Medulla oblongata (tissue), 1 donor: ENCODE data around the gene CAPN9.
"Not testable (repeated sequence)": the region's sequence is repeated elsewhere in the genome, so short reads cannot be mapped to it uniquely, and the experiment has no call there.

Experiments
- DNase-seq: peaks from one replicate; pipeline ENCODE4 v3.0.0-alpha.2; 2015; ENCODE audit errors: extremely low spot score

CAPN9 gene, protein sequence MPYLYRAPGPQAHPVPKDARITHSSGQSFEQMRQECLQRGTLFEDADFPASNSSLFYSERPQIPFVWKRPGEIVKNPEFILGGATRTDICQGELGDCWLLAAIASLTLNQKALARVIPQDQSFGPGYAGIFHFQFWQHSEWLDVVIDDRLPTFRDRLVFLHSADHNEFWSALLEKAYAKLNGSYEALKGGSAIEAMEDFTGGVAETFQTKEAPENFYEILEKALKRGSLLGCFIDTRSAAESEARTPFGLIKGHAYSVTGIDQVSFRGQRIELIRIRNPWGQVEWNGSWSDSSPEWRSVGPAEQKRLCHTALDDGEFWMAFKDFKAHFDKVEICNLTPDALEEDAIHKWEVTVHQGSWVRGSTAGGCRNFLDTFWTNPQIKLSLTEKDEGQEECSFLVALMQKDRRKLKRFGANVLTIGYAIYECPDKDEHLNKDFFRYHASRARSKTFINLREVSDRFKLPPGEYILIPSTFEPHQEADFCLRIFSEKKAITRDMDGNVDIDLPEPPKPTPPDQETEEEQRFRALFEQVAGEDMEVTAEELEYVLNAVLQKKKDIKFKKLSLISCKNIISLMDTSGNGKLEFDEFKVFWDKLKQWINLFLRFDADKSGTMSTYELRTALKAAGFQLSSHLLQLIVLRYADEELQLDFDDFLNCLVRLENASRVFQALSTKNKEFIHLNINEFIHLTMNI

GRCh38 chr1:230747127-230747730, at the start of gene CAPN9:
CAPN9 (plus strand) TSS chr1:230747388; CDS start chr1:230747497, 109 bp downstream.
- DNase-seq = no peak

GRCh38 chr1:230698130-230698529, 49.1 kb upstream of the CAPN9 start:
- DNase-seq = no peak

- not testable (repeated sequence) for DNase-seq
Observed at GRCh38 chr1:230698964-230699363, 48.2 kb upstream of the CAPN9 start.

DNA sequence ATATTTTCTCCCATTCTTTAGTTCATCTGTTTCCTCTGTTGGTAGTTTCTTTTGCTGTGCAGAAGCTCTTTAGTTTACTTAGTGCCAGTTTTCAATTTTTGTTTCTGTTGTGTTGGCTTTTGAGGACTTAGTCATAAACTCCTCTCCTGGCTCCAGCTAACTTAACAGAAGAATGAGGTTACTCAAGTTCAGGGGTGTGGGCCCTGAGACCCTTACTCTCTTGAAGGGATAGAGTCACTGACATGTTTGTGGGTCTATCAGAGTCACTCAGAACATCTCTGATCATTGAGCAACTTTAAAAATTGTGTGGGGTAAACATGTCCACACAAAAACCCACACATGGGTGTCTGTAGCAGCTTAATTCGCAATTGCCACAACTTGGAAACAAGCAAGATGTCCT, 47.5 kb upstream of the CAPN9 start:
- DNase-seq = no peak

DNA sequence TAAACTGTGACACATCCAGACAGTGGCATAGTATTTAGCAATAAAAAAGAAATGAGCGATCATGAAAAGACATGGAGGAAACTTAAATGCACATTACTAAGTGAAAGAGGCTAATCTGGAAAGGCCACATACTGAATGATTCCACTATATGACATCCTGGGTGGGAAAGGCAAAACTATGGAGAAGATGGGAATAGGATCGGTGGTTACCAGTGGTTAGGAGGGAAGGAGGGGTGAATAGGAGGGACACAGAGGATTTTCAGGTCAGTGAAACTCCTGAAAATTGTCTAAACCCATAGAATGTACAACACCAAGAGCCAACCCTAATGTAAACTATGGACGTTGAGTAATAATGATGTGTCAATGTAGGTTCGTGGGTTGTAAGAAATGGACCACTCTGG, 47.1 kb upstream of the CAPN9 start:
- no peak for DNase-seq

DNA sequence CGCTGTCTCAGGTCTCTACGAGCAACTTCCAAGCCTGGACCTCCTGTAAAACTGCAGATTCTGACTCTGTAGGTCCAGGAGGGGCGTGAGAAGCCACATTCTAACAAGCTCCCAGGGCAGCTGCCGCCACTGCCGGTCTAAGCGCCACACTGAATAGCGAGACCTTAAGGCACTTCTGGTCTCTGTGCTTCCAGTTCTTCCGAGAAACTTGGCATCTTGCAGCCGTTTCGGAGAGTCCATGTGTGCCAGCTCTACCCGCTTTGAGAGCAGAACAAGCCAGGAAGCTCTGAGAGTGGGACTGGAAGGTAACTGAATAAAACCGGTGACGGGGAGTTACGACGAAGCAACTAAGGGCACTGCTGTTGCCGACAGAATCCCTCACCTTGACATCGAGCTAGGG, 45.8 kb upstream of the CAPN9 start:
- DNase-seq = peak; percentile 66

- no peak for DNase-seq
Observed at GRCh38 chr1:230701895-230702768, 45.1 kb upstream of the CAPN9 start.

- no peak for DNase-seq
Observed at GRCh38 chr1:230702934-230703678, 44.1 kb upstream of the CAPN9 start.

DNA sequence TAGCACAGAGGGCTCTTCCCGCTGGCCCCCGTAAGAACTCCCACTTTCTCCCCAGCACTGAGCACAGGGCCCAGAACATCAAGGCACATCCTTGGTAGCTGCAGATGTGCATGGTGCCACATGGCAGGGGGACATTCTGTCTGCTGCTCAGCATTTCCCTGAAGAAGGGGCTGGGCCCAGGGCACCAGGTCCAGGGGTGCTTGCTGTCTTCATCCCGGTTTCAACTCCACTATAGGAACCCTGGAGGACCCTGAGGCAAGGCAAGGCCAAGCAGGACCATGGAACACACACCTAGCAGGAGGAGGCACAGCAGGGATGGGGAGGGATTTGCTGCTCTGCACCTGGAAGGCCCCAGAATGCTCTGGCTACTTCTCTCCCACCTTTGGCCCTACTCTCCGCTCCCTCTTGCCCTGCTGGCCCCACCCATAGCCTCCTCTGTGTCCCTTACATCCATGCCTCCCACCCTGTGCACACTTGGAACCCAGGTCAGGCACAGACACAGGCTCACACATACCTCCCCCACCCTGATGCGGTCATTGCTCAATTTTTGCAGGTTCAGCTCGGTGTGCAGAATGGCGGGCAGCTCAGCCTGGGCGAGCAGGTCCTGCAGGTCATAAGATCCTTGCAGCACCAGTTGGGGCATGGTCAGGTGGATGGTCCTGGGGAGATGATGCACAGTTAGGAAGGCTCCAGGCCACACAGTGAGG, 43.4 kb upstream of the CAPN9 start:
- DNase-seq = no peak

DNA sequence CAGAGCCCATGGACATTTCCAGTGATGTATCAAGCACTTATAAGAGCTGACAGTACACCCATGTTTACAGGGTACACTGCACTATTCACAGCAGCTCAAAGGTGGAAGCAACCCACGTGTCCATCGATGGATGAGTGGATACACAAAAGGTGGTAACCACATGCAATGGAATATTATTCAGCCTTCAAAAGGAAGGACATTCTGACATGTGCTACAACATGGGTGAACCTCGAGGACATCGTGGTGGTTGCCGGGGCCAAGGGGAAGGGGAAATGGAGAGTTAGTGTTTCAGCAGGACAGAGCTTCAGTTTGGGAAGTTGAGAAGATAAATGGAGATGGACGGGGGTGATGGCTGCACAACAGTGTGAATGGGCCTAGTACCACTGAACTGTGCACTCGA, 42.4 kb upstream of the CAPN9 start:
- DNase-seq = no peak

DNA sequence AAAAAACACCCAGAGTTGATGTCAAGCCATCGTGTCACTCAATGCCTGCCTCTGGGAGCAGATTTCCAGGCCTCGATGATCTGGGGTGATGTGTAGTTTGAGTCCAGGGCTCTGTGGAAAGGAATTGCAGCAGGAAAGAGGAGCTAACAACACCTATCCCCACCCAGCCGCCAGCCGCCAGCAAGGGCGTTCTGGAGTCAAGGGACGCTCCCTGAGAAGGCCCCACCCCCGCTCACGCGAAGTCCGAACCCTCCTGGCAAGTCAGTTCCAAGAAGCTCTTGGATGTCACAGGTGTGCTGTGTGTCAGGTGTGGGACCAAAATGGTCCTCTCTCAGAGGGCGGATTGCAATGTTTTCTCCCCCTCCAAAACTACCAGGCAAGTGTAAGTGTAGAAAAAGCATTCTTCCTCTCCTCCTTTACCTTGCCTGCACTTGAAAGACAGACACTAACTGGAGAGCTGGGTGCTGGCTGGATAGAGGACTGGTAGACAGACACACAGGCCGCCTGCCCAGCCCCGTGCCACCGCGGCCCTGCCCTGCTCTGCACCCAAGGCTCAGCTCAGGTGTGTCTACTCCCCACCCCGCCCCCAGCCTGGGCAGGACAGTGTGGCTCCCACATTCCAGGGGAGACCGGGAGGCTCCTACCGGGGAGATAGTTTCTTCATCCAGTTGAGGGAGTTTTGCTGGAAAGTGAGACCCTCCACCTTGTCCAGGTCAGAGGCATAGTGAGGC, 41.7 kb upstream of the CAPN9 start:
- DNase-seq = no peak

DNA sequence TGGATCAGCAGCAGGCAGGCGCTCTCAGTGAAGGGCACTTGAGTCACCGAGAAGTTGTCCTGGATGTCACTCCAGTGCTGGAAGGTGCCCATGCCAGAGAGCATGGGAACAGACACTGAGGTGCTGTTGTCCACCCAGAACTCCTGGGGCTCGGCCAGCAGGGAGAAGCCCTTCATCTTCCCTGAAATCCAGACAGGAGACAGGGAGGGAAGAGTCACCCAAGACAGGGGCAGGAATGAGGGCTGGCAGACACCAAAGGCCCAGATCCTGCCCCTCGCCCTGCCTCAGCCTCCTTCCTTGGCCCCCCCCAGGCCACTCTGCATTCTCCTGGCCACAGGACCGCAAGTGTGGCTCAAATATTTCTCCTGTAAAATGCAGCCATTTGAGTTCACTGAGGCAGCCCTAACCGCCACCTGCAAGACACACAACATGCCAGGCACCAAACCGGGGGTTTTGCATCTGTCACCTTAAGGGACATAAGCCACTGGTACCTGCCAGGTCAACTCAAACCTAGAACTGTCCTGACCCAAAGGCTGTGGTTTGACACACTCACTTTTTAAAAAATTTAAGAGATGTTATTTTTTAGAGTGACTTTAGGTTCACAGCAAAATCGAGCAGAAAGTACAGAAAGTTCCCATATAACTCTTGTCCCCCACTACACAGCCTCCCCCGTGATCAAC, 41.0 kb upstream of the CAPN9 start:
- DNase-seq = no peak

DNA sequence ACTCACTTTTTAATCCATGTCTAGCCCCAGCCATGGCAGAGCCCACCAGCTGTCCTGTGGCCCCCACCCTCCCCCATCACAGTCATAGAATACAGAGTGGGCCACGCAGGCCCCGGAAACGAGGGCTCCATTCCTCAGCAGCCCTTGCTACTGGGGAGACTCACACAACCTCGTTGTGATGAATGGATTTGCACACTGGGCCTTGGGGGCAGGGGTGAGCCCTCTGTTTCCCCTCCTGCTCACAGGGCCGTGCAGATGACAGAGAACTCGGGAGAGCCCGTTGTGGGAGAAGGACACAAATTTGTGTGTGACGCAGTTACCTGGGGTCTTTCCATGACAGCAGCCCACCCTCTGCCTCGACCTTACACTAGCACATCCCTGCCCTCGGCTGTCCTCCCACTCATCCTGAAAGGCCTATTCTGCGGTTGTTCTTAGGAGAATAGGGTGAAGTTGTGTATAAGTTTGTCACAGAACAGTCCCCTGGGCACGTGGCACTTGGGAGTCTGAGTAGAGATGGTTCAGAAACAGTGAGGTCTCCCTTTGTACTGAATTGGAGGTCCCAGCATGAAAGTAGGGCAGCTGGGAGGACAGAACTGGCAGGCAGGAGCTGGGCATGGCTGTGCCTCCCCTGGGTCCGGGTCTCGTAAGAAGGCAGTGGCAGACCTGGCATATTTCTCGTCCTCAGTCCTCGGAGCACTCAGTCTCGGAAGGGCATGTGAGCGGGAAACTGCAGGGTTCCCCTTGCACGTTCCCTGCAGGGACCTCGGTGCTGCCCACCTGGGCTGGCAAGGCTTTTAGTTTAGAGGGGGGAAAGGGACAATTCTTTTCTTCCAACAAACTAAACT, 40.1 kb upstream of the CAPN9 start:
- no peak for DNase-seq

DNA sequence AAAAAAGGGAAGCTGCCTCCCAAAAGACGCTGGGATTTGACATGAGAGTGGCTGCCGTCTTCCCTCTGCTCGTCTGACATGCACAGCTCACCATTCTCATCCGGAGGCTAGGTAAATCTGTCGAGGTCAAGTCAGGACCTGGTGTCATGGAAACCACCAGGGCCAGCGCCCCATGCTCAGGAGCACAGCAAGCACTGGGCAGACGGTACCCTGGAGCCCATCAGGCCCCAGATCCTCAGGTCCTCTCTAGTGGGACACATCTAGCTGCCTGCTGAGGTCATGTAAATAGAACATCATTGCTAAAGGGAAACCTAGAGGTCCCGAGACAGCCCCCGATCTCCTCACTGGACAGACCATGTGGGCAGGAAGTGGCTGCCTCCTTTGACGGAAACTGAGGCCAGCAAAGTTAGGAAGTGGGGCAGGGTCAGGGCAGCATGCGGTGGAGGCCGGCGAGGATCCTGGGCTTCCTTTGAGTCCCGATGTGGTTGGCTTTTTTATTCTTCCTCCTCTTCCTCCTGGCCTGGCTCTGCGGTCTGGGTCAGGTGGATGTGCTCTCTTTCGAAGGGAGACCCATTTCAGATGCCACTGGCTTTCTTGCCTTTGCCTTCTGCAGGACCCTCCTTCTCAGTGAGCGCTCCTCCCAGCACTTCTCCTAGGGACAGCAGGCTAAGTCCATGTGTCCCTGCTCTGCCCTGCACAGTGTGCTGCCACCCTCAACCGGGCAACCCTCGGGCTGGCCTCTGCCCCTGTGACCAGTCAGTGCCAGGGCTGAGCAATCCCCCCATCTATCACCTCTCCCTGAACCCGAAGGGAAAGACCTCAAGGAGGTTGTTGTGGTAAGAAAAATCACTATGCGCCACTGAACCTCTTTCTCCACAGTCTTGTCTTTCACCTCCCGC, 39.2 kb upstream of the CAPN9 start:
- no peak for DNase-seq

GRCh38 chr1:230708631-230709580, 38.3 kb upstream of the CAPN9 start:
- DNase-seq = peak; percentile 45
